ENCODE data around the gene ABHD2.
A peak's percentile ranks its signal among the peaks of the same experiment; 100 is the strongest.
"Not testable (repeated sequence)": the region's sequence is repeated elsewhere in the genome, so short reads cannot be mapped to it uniquely, and the experiment has no call there.

Gene ABHD2

DNA sequence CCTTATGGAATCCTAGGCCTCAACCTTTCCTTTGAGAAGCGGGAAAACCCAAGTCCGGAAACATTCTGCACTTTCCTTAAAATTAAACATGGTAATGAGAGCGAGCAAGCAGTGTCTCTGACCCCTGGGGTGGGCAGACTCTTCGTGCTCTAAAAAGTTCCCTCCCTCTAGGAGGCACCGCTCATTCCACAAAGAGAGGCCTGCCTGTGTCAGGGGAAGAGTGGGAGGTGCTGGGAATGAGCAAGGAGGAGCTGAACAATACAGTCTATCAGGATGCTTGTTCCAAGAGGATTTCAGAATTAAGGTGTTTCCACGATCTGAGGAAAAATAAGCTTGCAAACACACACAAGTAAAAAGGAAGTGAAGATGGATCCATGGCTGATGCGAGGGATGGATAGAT lies 139.2 kb downstream of the ABHD2 start:
- DNase-seq (ENCODE audit: low read depth): no peak

DNA sequence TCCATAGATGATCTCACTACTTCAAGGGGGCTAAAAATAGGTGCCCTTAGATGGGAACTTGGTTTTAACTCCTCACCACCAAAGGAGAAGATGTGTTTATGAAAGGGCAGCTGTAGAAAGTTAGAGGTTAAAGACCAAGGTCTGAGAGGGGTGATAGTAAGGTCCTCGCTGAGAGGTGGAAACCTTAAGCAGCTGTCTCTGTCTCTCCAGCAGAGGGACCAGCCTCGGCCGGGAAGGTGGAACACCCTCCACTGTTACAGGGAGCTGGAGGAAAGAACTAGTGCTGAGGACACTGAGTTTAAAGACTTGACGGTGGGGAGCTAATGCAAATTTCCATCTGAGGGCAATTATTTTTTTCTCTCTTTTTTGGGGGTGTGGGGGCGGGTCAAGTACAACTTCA lies 142.0 kb downstream of the ABHD2 start:
- DNase-seq (ENCODE audit: low read depth): no peak

DNA sequence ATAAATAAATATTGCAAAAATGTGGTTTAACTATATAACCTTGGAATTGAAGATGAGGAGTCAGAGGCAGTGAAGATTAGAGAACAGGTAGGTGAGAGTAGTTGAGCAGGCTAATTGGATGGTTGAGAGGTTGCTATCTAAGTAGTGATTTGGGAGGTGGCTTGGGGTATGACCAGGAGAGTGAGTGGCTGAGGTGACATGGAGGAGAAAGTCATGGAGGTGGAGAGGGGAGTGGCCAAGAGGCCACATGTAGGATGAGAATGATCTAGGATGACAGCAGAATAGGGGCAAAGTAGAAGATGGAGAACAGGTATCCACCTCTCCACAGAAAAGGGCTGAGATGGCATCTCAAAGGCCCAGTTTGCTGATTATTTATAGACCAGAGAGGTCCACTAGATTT lies 143.6 kb downstream of the ABHD2 start:
- no peak for DNase-seq (ENCODE audit: low read depth)

DNA sequence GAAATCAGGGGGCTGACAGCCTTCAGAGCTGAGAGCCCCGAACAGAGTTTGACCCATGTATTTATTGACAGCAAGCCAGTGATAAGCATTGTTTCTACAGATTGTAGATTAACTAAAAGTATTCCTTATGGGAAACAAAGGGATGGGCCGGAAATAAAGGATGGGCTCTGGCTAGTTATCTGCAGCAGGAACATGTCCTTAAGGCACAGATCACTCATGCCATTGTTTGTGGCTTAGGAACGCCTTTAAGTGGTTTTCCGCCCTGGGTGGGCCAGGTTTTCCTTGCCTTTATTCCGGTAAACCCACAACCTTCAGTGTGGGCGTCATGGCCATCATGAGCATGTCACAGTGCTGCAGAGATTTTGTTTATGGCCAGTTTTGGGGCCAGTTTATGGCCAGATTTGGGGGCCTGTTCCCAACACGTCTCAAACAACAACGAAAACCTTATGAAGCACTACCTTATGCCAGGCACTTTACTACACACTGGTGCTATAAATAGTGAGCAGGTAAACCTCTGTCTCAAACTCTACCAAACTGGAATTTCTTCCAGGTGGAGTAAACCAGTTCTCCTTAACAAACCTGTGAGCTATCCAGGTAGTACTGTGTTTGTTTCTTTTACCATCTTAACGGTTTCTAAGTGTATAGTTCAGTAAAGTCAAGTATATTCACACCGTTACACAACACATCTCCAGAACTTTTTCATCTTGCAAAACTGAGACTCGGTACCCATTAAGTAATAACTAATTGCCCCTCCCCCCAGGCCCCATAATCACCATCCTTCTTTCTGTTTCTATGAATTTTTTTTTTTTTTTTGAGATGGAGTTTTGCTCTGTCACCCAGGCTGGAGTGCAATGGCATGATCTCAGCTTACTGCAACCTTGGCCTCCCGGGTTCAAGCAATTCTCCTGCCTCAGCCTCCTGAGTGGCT lies 151.9 kb downstream of the ABHD2 start:
- not testable (repeated sequence) for DNase-seq (ENCODE audit: low read depth)

DNA sequence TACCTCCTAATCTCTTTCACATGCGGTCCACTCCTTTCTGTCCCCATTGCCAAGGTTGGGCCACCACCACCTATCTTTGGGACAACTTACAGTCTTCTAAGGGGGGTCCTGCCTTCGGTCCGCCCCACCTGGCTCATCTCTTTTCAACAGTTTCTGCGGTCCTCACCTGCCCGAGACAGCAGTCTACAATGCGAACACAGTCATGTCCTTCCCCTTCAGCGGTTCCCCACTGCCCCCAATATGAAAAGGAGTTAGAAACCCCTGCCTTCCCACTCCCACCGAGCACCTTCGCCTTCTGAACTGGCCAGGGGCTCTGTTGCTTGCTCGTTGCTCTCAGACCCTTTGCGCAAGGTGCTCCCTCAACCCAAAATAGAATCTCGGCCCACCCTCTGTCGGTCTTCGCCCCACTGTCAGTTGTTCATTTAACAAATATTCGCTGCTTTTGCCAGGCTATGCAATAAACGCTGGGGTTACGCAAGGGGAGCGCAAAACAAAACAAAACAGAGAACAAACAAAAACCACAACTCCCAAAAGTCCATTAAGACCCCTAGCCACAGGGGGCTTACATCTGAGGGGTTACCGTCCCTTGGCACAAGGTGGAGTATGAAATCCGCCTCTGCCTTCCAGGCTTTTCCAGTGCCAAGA lies 154.9 kb downstream of the ABHD2 start:
- no peak for DNase-seq (ENCODE audit: low read depth)

DNA sequence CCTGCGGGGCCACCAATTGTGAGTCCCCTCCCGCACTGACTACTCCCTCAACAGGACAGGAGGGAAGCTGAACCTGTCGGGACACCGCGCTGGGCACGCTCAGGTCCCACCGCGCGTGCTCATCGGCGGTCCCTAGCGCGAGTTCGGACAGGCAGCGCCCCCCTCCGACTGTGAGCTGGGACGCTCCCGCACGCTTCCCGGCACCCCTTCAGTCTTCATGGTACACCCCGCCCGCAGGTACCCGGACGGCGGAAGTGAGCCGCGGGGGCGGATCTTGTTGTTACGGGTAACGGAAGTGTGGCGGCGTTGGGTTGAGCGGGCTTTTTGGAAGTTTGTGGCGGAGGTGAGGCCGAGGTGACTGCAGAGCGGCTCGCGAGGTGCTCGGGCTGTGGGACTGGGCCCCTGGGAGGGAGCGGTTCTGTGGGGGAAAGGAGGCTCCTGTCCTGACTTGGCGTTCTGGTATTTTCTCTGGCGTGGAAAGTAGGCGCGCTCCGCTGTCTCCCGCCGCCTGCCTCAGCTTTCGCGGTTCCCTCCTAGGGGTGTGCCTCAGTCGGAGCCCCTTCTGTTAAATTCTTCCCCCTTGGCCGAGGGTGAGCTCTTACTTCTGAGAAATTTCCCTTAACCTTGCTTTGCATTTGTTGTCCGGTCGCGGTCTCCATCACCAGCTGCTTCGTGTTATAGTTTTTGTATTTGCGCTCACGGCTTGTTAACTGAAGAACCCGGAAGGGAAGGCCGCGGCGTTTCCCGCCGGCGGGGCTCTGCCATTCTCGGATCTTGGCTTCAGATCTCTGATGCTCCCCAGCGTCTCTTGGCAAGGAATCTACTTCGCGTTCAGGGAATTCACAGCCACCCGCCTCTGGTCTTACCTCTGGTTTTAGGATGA lies 155.7 kb downstream of the ABHD2 start, which contains the start of gene FANCI:
Gene FANCI, plus strand, starts transcription at position 289 of the 883 bp plus-strand sequence. CDS start 3,669 bp downstream, outside the sequence.
- DNase-seq (ENCODE audit: low read depth): peak; percentile 83

DNA sequence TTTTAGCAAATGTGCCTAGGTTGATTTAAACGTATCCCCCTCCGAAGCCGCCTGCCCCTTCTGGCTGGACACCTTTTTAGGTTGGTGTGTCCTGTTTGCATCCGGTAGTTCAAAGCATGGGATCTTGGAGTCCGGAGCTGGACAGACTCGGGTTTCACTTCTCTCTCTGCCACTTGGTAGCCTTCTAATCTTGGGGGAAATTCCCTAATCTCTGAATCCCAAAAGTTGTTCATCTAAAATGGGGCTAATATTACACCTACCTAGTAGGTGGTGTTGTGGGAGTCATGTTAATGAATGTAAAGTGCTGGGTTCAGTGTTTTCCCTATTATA lies 156.3 kb downstream of the ABHD2 start:
- peak; percentile 29 for DNase-seq (ENCODE audit: low read depth)

DNA sequence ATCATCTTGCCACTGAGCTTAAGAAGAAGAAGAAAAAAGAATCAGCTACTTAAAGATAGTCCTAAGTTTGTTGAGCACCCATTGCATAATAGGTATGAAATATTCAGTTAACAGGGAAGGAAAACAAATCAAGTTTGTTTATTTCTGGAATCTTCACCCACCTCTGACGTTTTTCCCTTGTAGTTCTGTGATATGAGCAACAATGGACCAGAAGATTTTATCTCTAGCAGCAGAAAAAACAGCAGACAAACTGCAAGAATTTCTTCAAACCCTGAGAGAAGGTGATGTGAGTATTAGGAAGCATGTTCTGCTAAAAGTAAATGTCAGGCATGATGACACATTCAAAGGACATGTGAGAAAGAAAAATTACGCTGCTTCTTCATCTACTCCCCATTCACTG lies 159.2 kb downstream of the ABHD2 start:
- no peak for DNase-seq (ENCODE audit: low read depth)

DNA sequence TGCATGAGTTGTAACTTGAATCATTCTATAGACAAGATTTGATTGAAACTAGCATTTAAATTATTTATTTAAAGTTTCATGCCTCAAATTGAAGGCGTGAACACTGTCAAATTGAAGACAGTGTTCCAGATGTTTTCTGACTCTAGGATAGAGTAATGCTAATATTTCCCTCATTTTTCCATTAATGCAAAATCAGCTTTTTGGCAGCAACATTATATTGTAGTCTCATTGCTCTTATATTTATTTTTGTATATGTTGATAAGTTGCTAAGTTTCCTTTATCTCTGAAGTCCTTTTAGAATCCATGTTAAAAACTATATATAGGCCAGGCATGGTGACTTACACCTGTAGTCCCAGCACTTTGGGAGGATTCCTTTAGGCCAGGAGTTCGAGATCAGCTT lies 160.3 kb downstream of the ABHD2 start:
- DNase-seq (ENCODE audit: low read depth): no peak

DNA sequence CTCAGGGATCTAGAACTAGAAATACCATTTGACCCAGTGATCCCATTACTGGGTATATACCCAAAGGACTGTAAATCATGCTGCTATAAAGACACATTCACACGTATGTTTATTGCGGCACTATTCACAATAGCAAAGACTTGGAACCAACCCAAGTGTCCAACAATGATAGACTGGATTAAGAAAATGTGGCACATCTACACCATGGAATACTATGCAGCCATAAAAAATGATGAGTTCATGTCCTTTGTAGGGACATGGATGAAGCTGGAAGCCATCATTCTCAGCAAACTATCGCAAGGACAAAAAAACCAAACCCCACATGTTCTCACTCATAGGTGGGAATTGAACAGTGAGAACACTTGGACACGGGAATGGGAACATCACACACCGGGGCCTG lies 161.9 kb downstream of the ABHD2 start:
- not testable (repeated sequence) for DNase-seq (ENCODE audit: low read depth)

Data from HS-27A (cell line).